Muscle layer of duodenum (tissue), 2 donors: ENCODE results near the gene ZNF79.

Experiments used
- H3K27ac ChIP-seq: one replicate; pipeline ENCODE4 v1.7.0; 2013; ENCODE audit warnings: mild to moderate bottlenecking, low read length
- H3K27me3 ChIP-seq: one replicate; pipeline ENCODE4 v1.7.0; 2013; ENCODE audit warnings: low read depth, mild to moderate bottlenecking, control low read depth, low read length
- H3K36me3 ChIP-seq, 2 donors: one replicate each; pipeline ENCODE4 v1.7.0; 2013; ENCODE audit warnings: low read length in 2 of 2, control low read depth in 1 of 2, mild to moderate bottlenecking in 1 of 2; ENCODE audit not compliant: insufficient read depth in 2 of 2, control insufficient read depth in 1 of 2
- H3K4me1 ChIP-seq, 2 donors: one replicate each; pipeline ENCODE4 v1.7.0; 2013; ENCODE audit warnings: low read length in 2 of 2, mild to moderate bottlenecking in 2 of 2, control low read depth in 1 of 2, moderate library complexity in 1 of 2; ENCODE audit not compliant: insufficient read depth in 2 of 2, control insufficient read depth in 1 of 2
- H3K4me3 ChIP-seq, 2 donors: one replicate each; pipeline ENCODE4 v1.7.0; 2013; ENCODE audit warnings: low read length in 2 of 2, low read depth in 1 of 2, mild to moderate bottlenecking in 1 of 2
- H3K9me3 ChIP-seq, 2 donors: one replicate each; pipeline ENCODE4 v1.7.0; 2013; ENCODE audit warnings: low read length in 2 of 2, control low read depth in 1 of 2, mild to moderate bottlenecking in 1 of 2; ENCODE audit not compliant: control insufficient read depth in 1 of 2
- donor health status: healthy.

The ZNF79 gene

DNA sequence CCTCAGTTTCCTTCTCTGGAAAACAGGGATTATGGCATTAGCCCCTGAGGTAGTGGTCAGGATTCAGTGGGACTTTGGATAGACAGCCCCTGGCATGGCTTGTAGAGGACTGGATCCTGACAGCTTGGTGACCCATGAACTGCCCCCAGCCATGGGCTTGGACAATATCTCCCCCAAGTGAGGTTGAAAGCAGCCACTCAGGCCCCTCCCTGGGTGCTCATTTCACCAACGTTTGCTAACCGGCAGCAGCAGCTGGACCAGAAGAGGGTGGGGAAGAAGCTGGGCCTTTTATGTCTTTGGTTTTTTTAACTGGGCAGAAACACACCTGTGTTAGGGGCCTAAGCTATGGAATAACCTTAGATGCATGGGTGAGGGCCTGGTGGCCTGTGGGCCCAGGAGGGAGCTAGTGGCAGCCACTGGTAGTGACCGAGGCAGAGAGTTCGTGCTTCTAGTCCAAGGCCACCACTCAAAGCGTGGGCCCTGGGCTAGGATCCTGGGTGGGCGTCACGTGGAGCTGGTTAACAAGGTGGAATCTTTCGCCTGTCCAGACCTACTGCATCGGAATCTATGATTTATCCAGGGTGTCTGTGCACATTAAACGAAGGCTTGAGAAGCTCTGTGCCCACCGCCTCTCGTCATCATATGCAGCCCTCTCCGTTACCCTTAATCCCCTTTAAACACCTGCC lies 25.3 kb upstream of the ZNF79 start:
- H3K27me3 ChIP-seq, result no peaks in the 10 kb centered on the region
- H3K4me1 ChIP-seq, result peaks cover 0 to 21% of the 10 kb centered on the region in 2 donors
- H3K9me3 ChIP-seq, result no peaks in the 10 kb centered on the region
- H3K27ac ChIP-seq, result peak overlapping the region; percentile 29
- peaks cover 10 to 22% of the 10 kb centered on the region in 2 donors for H3K36me3 ChIP-seq
- H3K4me3 ChIP-seq, result peak overlapping the region; percentile 63 to 86

DNA sequence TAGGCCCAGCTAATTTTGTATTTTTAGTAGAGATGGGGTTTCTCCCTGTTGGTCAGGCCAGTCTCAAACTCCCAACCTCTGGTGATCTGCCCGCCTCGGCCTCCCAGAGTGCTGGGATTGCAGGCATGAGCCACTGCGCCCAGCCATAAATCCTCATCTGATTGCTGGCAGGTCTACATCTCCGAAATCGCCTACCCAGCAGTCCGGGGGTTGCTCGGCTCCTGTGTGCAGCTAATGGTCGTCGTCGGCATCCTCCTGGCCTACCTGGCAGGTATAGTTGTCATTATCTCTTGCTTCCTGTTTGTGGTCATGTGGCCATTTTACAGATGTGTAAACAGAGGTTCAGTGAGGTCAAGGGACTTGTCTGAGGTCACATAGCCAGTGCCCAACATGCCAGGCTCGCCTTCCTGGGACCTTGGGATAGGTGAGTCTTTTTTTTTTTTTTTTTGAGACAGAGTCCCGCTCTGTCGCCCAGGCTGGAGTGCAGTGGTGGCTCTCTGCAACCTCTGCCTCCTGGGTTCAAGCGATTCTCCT lies 24.4 kb upstream of the ZNF79 start:
- Histone ChIP-seq H3K9me3 (no peaks in the 10 kb centered on the region), H3K4me3 (no peak overlapping the region), H3K36me3 (peaks cover 17 to 32% of the 10 kb centered on the region in 2 donors), H3K4me1 (peaks cover 0 to 21% of the 10 kb centered on the region in 2 donors), H3K27me3 (no peaks in the 10 kb centered on the region), H3K27ac (no peak overlapping the region)

DNA sequence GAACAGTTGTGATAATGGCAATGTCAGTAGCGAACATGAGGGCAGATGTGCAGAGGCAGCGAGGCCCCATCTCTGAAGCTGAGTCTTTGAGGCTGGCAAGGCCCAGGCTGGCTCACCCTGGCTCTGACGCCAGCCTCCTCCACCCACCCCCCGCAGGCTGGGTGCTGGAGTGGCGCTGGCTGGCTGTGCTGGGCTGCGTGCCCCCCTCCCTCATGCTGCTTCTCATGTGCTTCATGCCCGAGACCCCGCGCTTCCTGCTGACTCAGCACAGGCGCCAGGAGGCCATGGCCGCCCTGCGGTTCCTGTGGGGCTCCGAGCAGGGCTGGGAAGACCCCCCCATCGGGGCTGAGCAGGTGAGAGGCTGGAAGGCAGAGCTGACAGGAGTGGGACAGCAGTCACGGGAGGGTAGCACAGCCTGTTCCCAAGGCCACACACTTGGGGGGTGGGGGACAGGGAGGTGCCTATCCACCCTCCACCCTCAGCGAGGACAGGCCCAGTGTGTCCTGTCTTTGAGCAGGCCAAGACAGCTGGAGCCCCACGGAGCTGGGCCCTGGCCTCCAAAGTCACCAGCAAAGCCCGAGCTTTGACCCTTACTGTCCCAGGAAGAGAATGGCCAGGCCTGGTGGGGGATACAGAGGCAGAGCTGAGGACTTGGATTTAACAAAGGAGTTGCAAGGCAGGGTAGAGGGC lies 21.6 kb upstream of the ZNF79 start:
- H3K9me3 ChIP-seq, result no peaks in the 10 kb centered on the region
- H3K27ac ChIP-seq, result no peak overlapping the region
- H3K36me3 ChIP-seq, result peaks cover 27 to 58% of the 10 kb centered on the region in 2 donors
- H3K4me1 ChIP-seq, result peaks cover 0 to 21% of the 10 kb centered on the region in 2 donors
- H3K4me3 ChIP-seq, result no peak overlapping the region
- no peaks in the 10 kb centered on the region for H3K27me3 ChIP-seq

DNA sequence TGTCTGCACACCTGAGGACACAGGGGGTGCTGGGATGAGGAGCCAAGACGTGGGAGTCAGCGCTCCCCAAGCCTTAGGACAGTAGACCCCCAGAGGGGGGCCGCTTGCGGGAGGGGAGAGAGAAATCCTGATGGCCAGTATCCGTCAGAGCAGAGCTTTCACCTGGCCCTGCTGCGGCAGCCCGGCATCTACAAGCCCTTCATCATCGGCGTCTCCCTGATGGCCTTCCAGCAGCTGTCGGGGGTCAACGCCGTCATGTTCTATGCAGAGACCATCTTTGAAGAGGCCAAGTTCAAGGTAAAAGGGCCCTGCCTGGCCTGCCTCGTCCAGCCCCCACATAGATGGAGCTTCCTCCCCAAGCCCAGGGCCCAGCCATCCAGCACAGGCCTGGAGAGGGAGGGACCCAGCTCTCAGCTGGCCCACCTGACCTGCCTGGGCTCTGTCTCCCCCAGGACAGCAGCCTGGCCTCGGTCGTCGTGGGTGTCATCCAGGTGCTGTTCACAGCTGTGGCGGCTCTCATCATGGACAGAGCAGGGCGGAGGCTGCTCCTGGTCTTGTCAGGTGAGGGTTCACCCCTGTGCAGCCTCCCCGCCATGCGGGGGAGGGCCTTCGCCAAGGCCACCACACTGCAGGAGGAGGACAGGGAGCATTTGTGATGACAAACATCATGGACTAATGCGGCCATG lies 20.5 kb upstream of the ZNF79 start:
- Histone ChIP-seq H3K9me3 (no peaks in the 10 kb centered on the region), H3K4me3 (no peak overlapping the region), H3K27me3 (no peaks in the 10 kb centered on the region), H3K27ac (no peak overlapping the region), H3K4me1 (peaks cover 0 to 14% of the 10 kb centered on the region in 2 donors), H3K36me3 (peaks cover 28 to 58% of the 10 kb centered on the region in 2 donors)

DNA sequence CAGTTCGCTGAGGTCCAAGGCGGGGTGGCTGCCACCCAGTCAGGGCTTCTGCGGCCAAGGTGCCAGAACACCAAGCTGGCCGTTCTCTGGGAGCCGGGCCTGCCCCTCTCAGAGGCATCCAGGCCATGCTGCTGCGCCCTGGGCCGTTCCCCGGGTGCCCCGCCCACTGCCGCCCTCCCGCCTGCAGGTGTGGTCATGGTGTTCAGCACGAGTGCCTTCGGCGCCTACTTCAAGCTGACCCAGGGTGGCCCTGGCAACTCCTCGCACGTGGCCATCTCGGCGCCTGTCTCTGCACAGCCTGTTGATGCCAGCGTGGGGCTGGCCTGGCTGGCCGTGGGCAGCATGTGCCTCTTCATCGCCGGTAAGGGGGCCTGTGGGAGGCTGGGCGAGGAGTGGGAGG lies 19.6 kb upstream of the ZNF79 start:
- peaks cover 28 to 58% of the 10 kb centered on the region in 2 donors for H3K36me3 ChIP-seq
- peaks cover 0 to 7% of the 10 kb centered on the region in 2 donors for H3K4me1 ChIP-seq
- H3K27me3 ChIP-seq, result no peaks in the 10 kb centered on the region

DNA sequence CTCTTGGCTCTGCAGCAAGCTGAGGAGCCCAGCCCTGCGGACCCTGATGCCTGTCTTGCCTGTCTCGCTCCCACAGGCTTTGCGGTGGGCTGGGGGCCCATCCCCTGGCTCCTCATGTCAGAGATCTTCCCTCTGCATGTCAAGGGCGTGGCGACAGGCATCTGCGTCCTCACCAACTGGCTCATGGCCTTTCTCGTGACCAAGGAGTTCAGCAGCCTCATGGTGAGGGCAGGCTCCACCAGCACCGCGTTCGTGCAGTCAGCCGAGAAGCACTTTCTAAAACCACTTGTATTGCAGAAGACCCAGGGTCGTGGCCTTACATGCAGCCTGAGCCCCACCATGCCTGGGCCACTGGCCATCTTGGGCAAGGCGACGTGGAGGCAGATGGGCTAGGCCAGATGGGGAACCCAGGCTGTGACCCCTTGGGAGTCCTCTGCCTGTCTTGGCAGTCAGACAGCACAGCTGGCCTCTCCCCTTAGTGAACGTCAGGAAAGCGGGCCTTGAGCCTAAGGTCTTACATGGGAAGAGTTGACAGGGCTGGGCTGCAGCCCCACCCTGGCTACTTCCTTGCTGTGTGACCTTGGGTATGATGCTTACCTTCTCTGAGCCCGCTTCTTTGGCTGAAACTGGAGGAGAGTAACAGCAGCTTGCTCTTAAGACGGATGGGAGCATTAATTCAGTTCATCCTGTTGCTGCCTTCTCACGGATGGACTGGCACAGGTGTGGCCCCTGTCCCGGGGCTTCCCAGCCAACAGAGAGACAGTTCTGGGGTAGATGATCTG lies 18.6 kb upstream of the ZNF79 start:
- H3K27ac ChIP-seq, result no peak overlapping the region
- H3K4me3 ChIP-seq, result no peak overlapping the region
- no peaks in the 10 kb centered on the region for H3K9me3 ChIP-seq
- peaks cover 25 to 53% of the 10 kb centered on the region in 2 donors for H3K36me3 ChIP-seq
- H3K27me3 ChIP-seq, result no peaks in the 10 kb centered on the region
- H3K4me1 ChIP-seq, result peaks cover 0 to 7% of the 10 kb centered on the region in 2 donors

More for the DNA sequence above, 19.6 kb upstream of the ZNF79 start:
- Histone ChIP-seq H3K27ac (no peak overlapping the region), H3K9me3 (no peaks in the 10 kb centered on the region), H3K4me3 (no peak overlapping the region)

DNA sequence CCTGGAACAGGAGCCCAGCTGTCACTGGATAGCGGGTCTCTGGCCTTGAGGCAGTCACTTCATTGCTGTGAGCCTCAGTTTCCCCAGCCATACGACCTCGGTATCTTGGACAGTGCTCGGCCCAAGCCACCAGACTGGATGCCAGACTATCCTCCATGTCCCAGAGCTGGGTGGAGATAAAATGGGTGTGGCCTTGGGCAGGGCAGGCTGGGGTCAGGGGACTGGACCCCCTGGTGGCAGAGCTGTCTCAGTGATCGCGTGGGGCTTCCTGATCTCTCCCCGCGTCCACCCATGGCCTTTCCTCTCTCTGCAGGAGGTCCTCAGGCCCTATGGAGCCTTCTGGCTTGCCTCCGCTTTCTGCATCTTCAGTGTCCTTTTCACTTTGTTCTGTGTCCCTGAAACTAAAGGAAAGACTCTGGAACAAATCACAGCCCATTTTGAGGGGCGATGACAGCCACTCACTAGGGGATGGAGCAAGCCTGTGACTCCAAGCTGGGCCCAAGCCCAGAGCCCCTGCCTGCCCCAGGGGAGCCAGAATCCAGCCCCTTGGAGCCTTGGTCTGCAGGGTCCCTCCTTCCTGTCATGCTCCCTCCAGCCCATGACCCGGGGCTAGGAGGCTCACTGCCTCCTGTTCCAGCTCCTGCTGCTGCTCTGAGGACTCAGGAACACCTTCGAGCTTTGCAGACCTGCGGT lies 17.2 kb upstream of the ZNF79 start:
- H3K4me3 ChIP-seq, result no peak overlapping the region
- peaks cover 19 to 43% of the 10 kb centered on the region in 2 donors for H3K36me3 ChIP-seq
- H3K9me3 ChIP-seq, result no peaks in the 10 kb centered on the region
- H3K27me3 ChIP-seq, result no peaks in the 10 kb centered on the region
- no peak overlapping the region for H3K27ac ChIP-seq
- H3K4me1 ChIP-seq, result peaks cover 0 to 7% of the 10 kb centered on the region in 2 donors

DNA sequence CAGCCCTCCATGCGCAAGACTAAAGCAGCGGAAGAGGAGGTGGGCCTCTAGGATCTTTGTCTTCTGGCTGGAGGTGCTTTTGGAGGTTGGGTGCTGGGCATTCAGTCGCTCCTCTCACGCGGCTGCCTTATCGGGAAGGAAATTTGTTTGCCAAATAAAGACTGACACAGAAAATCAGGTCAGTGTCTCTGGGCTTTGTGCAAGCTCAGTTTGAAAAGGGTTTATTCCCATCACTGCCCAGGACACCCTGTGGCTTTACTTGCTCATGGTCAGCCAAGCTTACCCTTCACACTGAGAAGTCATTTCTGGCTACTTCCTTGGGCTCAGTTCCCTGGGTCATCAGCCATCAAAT lies 16.7 kb upstream of the ZNF79 start:
- H3K27ac ChIP-seq, result no peak overlapping the region

DNA sequence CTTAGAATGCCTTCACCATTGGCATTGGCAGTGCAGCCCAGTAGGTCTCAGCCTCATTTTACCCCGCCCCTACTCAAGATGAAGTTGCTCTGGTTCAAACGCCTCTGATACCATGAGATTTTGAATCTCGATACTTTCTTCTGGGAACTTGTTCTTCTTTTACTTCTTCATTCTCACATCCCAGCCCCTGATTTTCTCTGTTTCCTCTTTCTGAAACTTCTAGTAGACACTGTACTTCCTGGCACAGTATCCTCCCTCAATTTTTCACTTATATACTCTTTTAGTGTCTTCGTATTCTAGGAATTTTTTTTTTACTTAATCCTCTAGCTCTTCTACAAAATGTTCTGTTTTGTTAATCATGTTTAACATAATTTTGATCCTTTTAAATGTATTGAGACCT lies 13.1 kb upstream of the ZNF79 start:
- peaks cover 0 to 22% of the 10 kb centered on the region in 2 donors for H3K4me1 ChIP-seq
- H3K27ac ChIP-seq, result no peak overlapping the region
- no peak overlapping the region for H3K4me3 ChIP-seq
- H3K27me3 ChIP-seq, result no peaks in the 10 kb centered on the region
- no peaks in the 10 kb centered on the region for H3K9me3 ChIP-seq
- H3K36me3 ChIP-seq, result peaks cover 7 to 14% of the 10 kb centered on the region in 2 donors

More for the DNA sequence above, 16.7 kb upstream of the ZNF79 start:
- peaks cover 19 to 43% of the 10 kb centered on the region in 2 donors for H3K36me3 ChIP-seq
- no peaks in the 10 kb centered on the region for H3K27me3 ChIP-seq
- no peak overlapping the region for H3K4me3 ChIP-seq
- no peaks in the 10 kb centered on the region for H3K9me3 ChIP-seq
- peaks cover 0 to 7% of the 10 kb centered on the region in 2 donors for H3K4me1 ChIP-seq

DNA sequence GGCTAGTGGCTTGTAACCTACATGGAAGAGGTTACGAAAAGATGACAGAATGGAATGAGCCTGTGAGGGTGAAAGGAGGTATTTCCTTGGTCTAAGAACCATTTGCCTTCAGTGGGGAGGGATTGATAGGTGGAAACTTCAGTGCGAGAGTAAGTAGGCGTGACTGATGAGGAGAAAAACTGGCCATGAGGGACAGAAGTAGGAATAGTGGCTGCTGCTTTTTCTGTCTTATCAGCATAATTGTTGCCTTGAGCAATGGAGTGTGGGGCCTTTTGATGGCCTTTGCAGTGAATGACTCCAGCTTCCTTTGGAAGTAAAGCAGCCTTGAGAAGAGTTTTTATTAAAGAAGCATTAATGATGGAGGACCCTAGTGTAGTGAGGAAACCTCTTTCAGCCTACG lies 9.0 kb upstream of the ZNF79 start:
- Histone ChIP-seq H3K4me3 (no peak overlapping the region), H3K9me3 (no peaks in the 10 kb centered on the region), H3K27me3 (no peaks in the 10 kb centered on the region), H3K27ac (no peak overlapping the region), H3K36me3 (no peaks in the 10 kb centered on the region), H3K4me1 (peaks cover 0 to 38% of the 10 kb centered on the region in 2 donors)
